COR-L47 (cell line): ENCODE results near the gene DPP9.
A peak's percentile ranks its signal among the peaks of the same experiment; 100 is the strongest.

Source experiments
- DNase-seq: peaks from one replicate; lab custom pipeline; 2025; lab: John Stamatoyannopoulos, UW

Gene DPP9

DNA sequence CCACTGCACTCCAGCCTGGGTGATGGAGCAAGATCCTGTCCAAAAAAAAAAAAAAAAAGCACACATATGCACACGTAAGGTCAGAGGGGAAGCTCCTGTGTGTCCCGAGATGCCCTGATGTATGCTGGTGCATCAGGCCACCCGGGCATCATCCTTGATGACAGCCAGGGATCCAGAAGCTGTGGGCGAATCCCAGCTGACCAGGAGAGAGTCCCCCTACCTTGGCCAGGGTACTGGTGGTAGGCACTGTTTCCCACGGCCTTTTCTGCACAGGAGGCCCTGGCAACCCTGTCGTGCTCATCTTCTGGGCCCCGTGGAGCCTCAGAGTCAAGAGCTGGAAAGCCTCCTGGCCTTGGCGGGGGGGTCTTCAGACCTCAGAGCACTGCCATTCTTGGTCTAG lies 67.5 kb downstream of the DPP9 start:
- no peak for DNase-seq

GRCh38 chr19:4654437-4655361 lies 68.9 kb downstream of the DPP9 start:
- DNase-seq = no peak

- DNase-seq = no peak
Observed at GRCh38 chr19:4653793-4654436, 69.7 kb downstream of the DPP9 start.

- DNase-seq = no peak
Observed at GRCh38 chr19:4652075-4652474, 71.6 kb downstream of the DPP9 start.

DNA sequence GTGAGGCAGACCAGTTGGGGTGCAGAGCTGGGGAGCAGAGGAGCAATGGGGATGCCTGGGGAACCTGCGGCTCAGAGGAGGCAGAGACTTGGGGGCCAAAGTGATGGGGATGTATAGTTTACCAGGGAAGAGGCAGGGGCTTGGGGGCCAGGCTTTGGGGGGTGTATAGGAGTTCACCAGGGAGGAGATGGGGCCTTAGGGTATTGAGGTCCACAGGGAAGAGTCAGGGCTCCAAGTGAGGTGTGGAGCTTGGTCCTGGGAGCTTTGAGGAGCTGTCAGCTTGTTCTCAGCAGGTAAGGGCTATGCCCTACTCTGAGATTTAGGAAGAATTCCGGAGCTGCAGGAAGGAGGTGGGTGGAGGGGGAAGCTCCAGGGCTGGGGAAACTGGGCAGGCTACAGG lies 73.5 kb downstream of the DPP9 start:
- no peak for DNase-seq

DNA sequence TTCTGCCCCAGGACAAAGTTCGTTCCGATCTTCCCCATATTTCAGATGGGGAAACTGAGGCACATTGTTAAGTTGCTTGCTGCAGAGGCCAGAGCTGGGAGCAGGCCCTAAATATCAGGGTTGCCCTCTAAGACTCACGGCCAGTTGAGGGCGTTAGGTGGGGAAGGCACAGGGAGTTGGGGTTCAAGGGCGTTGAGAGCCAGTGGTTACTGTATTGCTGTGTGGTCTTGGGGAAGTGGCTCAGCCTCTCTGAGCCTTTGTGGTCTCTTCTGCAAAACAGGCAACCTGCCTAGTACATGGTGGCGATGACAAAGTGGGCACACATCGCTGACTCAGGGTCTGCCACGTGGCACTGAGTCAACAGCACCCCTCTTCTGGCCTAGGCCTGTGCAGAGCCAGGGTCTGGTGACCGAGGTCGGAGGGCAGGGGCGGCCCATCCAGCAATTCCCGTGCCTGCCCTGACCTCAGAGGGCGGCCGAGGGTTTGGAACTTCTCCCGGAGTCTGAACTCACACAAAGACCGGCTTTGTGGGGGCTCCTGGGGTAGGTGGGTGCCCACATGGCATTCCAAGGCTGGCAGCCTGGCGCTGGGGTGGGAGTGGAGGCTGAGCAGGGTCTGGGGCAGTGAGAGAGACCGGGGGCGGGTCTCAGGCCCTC lies 74.1 kb downstream of the DPP9 start:
- DNase-seq = no peak

DNA sequence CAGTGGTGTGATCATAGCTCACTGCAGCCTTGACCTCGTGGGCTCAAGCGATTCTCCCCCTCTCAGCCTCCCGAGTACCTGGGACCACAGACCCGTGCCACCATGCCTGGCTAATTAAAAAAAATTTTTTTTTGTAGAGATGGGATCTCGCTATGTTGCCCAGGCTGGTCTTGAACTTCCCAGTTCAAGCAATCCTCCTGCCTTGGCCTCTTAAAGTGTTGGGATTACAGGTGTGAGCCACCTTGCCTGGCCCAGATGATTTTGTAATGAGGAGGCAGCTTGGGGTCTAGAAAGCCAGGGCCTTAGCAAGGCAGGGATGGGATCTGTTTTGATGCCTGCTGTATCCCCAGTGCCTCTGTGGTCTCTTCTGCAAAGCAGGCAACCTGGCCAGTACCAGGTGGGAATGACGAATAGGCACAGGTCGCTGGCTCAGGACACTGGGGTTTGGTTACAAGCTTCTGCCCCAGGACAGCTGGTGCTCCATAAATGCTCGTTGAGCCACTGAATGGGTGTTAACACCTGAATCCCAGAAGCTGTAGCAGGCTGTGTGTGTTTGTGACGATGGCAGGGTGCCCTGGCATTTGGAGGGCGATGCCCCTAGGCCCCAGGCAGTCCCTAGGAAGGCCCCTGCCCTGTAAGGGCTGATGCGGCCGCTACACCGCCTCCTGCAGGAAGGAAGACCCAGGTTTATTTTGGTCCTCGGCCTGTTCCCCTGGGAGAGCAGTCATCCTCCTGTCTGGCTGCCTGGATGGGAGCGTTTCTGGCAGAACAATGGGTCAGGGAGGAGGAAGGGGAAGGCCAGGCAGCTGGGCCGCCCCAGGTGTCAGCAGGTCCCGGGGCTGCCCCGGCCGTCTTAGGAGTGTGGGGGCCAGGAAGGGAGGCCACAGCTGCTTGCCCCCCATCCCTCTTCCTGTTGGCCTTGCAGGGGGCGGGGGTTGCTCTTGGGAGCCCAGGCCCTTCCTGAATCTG lies 75.7 kb downstream of the DPP9 start:
- no peak for DNase-seq

- no peak for DNase-seq
Observed at GRCh38 chr19:4645718-4646117, 77.9 kb downstream of the DPP9 start.

GRCh38 chr19:4642625-4643024 lies 81.0 kb downstream of the DPP9 start:
- no peak for DNase-seq

- DNase-seq = no peak
Observed at GRCh38 chr19:4641132-4641531, 82.5 kb downstream of the DPP9 start.

DNA sequence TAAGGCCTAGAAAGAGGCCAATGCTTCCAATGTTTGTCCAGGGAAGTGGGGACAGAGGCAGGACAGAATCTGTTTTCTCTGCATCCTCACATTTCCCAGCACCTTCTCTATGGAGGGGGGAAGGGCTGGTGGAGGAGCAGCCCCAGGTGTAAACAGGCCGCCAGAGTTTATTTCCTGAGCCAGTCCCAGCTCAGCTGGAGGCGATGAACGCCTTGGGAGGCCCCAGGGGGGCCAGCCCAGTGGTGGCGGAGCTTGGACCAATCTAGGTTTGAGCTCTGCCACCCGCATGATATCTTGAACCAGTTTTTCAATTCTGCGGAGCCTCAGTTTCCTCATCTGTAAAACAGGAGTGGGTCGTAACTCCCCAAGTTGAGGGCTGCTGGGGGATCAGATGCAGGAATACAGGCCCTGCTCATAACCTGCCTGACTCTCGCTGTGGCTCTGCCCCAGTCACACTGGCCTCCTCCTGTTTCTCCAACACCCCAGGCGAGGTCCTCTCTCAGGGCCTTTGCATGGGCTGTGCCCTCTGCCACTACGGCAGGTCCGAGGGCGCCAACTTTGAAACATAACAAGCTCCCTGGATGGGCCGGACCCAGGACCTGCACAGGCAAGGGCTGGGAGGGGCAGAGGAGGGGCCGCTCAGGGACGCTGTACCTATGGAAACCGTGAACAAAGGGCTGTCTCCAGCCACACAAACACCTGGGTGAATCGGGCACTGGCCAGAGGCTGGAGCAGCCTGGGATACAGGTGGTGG lies 83.2 kb downstream of the DPP9 start:
- no peak for DNase-seq

DNA sequence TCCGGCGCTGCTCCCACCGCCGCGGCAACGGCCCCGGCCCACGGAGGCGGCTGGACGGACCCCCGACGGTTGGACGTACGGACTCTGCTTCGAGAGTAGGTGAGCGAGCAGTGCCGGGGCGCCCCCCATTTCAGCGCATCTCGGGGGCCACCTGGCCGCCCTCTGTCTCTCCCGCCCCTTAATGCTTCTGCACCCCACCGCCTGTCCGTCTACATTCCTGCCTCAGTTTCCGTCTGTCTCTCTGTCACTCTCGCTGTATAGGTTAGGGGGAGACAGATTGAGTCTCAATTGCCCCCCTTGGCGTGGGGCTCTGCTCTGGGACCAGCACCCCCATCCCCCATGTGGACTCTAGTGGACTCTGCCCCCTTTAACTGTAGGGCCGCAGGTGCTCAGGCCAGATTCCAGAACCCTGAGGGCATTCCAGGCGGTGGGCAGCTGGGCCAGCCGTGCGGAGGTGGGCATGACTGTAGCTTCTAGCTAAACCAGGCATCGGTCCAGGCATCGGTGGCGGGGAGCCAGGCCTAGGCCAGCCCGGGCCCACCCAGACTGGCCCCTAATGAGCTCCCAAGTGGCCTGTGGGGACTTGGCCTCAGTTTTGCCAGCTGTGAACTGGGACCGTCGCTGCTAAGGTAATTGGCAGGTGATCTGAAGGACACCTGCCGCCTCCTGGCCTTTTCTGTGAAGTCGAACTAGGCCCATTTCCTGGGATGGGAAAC lies 84.0 kb downstream of the DPP9 start:
- no peak for DNase-seq

DNA sequence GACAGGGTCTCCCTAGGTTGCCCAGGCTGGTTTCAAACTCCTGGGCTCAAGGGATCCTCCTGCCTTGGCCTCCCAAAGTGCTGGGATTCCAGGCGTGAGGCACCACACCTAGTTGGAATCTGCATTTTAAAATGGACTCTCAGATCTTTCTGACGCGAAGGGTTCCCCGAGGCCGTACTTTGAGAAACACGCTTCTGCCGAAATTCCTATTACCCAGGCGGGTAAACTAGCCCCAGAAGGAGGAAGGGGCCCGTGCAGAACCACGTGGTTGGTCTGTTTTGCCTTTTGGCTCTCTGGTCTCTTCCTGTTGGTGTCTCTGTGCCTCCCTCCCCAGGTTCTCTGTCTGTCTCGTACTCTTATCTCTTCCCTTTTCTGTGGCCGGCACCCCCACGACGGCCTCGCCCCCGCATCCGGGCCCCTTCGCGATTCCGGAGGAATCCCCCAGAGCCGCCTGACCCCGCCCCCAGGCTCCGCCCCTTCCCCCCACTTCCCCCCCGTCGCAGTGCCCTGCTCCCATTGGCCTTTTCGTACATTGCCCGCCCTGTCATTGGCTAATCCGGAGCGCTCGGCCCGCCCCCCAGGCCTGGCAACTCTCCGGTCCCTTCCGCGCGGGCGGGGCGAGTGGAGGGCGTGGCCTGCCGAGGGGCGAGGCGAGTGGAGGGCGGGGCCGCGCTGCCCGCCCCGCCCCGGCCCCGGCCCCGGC lies 84.7 kb downstream of the DPP9 start, which contains the start of gene TNFAIP8L1:
TNFAIP8L1 (plus strand) TSS at position 689 of the 703 bp plus-strand sequence. CDS start 12,354 bp downstream, outside the sequence.
- peak; percentile 80 for DNase-seq

DNA sequence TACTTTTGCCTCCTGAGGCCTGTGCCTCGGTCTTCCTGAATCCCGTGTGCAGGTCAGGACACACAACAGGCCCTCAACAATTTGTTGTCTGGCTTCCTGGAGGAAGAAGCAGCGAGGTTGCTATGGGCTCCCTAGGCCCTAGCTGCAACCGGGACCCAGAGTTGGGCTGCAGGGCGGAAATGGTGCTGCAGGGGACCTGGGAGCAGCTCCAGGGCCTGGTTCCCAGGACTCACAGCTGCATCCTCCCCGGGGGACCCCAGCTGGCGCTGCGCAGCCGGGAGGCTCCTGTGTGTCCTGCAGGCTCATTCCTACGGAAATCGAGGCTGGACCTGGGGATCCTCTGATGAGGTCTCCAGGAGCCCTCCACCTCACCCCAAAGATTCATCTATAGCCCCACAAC lies 85.3 kb downstream of the DPP9 start:
- DNase-seq = no peak

GRCh38 chr19:4636761-4637160 lies 86.9 kb downstream of the DPP9 start:
- no peak for DNase-seq

GRCh38 chr19:4636151-4636717 lies 87.4 kb downstream of the DPP9 start:
- DNase-seq = peak; percentile 44

- DNase-seq = no peak
Observed at GRCh38 chr19:4635754-4636116, 87.9 kb downstream of the DPP9 start.

GRCh38 chr19:4633140-4633967 lies 90.3 kb downstream of the DPP9 start:
- peak; percentile 5 for DNase-seq
